ENCODE data around the gene OR2L2. TPM values are rescaled to one million over a fixed set of nuclear protein-coding genes. Genes with fewer than 3 reads are reported as not detected.

OR2L2 gene, protein sequence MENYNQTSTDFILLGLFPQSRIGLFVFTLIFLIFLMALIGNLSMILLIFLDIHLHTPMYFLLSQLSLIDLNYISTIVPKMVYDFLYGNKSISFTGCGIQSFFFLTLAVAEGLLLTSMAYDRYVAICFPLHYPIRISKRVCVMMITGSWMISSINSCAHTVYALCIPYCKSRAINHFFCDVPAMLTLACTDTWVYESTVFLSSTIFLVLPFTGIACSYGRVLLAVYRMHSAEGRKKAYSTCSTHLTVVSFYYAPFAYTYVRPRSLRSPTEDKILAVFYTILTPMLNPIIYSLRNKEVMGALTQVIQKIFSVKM
- total RNA-seq: not detected

DNA sequence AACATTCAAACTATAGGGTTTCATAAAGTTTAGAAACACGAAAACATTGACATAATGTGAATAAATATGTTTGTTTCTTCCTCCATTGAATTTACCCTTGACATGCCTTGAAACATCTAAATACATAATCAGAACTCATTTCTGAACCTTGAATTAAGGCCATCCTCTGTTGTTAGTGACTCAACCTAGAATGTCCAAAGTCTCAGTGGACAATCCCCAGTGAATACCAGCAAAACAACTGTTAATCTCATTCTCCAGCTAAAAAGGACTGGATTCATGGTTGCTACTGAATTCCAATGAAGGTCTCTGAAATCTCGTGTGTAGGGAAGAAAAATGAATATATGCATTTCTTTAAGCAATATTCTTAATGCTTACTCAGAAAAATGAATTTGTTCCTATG lies at the start of gene OR2L2:
TSS of gene OR2L2 (plus strand) at position 301 of the 400 bp plus-strand sequence. CDS start 8,198 bp downstream, outside the sequence.
- no peak within 1 kb of the TSS for H3K27ac ChIP-seq
- in situ Hi-C loops (cut with MboI; ENCODE audit: low sequenced_read_pairs in 4 of 4): no loop called here
- H3K9me3 ChIP-seq: no peaks in the 10 kb centered on the region
- DNase-seq: no peak
- ATAC-seq: no peak
- H3K27me3 ChIP-seq: no peaks in the 10 kb centered on the region
- TF ChIP-seq, protein P1, sequence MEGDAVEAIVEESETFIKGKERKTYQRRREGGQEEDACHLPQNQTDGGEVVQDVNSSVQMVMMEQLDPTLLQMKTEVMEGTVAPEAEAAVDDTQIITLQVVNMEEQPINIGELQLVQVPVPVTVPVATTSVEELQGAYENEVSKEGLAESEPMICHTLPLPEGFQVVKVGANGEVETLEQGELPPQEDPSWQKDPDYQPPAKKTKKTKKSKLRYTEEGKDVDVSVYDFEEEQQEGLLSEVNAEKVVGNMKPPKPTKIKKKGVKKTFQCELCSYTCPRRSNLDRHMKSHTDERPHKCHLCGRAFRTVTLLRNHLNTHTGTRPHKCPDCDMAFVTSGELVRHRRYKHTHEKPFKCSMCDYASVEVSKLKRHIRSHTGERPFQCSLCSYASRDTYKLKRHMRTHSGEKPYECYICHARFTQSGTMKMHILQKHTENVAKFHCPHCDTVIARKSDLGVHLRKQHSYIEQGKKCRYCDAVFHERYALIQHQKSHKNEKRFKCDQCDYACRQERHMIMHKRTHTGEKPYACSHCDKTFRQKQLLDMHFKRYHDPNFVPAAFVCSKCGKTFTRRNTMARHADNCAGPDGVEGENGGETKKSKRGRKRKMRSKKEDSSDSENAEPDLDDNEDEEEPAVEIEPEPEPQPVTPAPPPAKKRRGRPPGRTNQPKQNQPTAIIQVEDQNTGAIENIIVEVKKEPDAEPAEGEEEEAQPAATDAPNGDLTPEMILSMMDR (IDR thresholded peaks at IDR 0.05 in 4 of 5, conservative IDR thresholded peaks at IDR 0.05 in 1 of 5): no peak
- TF ChIP-seq POLR2A (IDR thresholded peaks at IDR 0.05): no peak
- H3K36me3 ChIP-seq: no peaks in the 10 kb centered on the region
- no peaks in the 10 kb centered on the region for H3K4me1 ChIP-seq
- intact Hi-C loops (cut with DNase I; ENCODE audit: low total_unique reads): no loop called here
- H3K4me3 ChIP-seq: no peak within 1 kb of the TSS

DNA sequence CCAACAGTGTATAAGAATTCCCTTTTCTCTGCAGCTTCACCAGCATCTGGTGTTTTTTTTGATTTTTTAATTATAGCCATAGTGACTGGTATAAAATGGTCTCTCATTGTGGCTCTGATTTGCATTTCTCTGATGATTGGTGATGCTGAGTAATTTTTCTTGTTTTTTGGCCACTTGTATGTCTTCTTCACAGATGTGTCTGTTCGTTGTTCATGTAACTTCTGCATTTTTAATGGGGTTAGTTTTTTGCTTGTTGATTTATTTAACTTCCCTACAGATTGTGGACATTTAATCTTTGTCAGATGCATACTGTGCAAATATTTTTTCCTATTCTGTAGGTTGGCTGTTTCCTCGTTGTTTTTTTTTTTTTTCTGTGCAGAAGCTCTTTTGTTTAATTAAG lies 36.9 kb upstream of the OR2L2 start:
- Histone ChIP-seq H3K27ac (no peak overlapping the region), H3K36me3 (no peaks in the 10 kb centered on the region), H3K27me3 (no peaks in the 10 kb centered on the region), H3K4me3 (no peak overlapping the region), H3K4me1 (no peaks in the 10 kb centered on the region), H3K9me3 (no peaks in the 10 kb centered on the region)
- in situ Hi-C loops (cut with MboI; ENCODE audit: low sequenced_read_pairs in 4 of 4): no loop called here
- no peak for TF ChIP-seq POLR2A (IDR thresholded peaks at IDR 0.05)
- TF ChIP-seq, protein P1 (IDR thresholded peaks at IDR 0.05 in 4 of 5, conservative IDR thresholded peaks at IDR 0.05 in 1 of 5): no peak
- DNase-seq: no peak
- intact Hi-C loops (cut with DNase I; ENCODE audit: low total_unique reads): no loop called here
- ATAC-seq: no peak

DNA sequence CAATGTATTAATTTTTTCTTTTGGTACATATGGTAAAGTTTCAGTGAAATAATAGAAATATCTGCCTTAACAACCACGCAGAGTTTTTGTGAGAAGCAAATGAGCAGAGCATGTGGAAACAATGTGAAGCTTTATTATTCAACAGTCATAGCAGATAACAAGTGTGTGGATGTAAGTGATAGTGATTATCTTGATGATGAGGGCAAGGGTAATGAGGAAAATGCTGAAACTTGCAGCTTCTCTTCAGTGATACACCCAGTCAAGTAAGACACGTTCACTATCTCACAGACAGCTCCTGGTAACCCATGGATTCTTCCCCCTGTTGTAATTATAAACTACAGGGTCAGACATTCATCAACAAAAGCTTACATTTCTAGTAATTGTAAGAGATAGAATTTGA lies 31.1 kb upstream of the OR2L2 start:
- intact Hi-C loops (cut with DNase I; ENCODE audit: low total_unique reads): no loop called here
- Histone ChIP-seq H3K4me1 (no peaks in the 10 kb centered on the region), H3K36me3 (no peaks in the 10 kb centered on the region), H3K27me3 (no peaks in the 10 kb centered on the region), H3K9me3 (no peaks in the 10 kb centered on the region), H3K27ac (no peak overlapping the region), H3K4me3 (no peak overlapping the region)
- DNase-seq (no peak), ATAC-seq (no peak)
- in situ Hi-C loops (cut with MboI; ENCODE audit: low sequenced_read_pairs in 4 of 4): no loop called here
- TF ChIP-seq POLR2A (IDR thresholded peaks at IDR 0.05): no peak
- TF ChIP-seq, protein P1 (IDR thresholded peaks at IDR 0.05 in 4 of 5, conservative IDR thresholded peaks at IDR 0.05 in 1 of 5): no peak

DNA sequence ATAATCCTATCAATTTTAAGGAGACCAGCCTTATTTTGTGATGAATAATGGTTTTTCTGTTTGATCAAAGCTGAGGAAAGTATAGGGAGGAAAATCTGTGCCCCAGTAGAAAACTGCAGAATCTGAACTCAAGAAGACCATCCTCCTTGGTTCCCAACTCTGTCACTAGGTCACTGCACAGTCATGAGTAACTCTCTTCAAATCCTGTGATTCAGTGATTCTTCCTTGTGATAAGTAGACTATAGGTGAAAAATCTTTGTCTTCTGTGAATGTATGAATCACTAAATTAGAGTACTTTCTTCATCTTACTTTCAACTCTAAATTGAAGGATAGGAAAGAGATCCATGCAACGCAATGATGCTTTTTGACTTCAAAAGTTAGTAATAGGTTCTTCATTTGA lies 29.7 kb upstream of the OR2L2 start:
- no peak overlapping the region for H3K4me3 ChIP-seq
- ATAC-seq (no peak), DNase-seq (no peak)
- TF ChIP-seq, protein P1 (IDR thresholded peaks at IDR 0.05 in 4 of 5, conservative IDR thresholded peaks at IDR 0.05 in 1 of 5): no peak
- no peak for TF ChIP-seq POLR2A (IDR thresholded peaks at IDR 0.05)
- no peaks in the 10 kb centered on the region for H3K27me3 ChIP-seq
- H3K36me3 ChIP-seq: no peaks in the 10 kb centered on the region
- intact Hi-C loops (cut with DNase I; ENCODE audit: low total_unique reads) (no loop called here), in situ Hi-C loops (cut with MboI; ENCODE audit: low sequenced_read_pairs in 4 of 4) (no loop called here)
- H3K4me1 ChIP-seq: no peaks in the 10 kb centered on the region
- no peak overlapping the region for H3K27ac ChIP-seq
- H3K9me3 ChIP-seq: no peaks in the 10 kb centered on the region

DNA sequence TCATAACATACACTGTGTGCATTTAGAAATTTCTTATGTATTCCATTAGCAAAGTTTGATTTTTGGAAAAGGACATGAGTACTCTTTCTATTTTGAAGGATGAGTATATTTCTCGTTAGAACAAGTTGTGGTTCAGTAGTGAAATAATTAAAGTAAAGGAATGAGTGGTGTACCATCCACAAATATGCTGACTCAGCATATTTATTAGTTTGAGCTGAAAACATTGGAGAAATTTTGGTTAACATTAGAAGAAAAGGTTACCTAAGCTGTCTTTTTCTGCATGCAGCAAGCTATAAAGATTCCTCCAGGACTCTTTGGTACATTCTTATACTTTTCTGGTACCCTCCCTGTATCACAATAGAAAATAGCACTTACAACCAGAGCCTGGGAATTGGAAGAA lies 22.1 kb upstream of the OR2L2 start:
- Histone ChIP-seq H3K9me3 (no peaks in the 10 kb centered on the region), H3K27ac (no peak overlapping the region), H3K27me3 (no peaks in the 10 kb centered on the region), H3K4me3 (no peak overlapping the region), H3K36me3 (no peaks in the 10 kb centered on the region), H3K4me1 (no peaks in the 10 kb centered on the region)
- ATAC-seq: no peak
- TF ChIP-seq, protein P1 (IDR thresholded peaks at IDR 0.05 in 4 of 5, conservative IDR thresholded peaks at IDR 0.05 in 1 of 5): no peak
- TF ChIP-seq POLR2A (IDR thresholded peaks at IDR 0.05): no peak
- no peak for DNase-seq
- in situ Hi-C loops (cut with MboI; ENCODE audit: low sequenced_read_pairs in 4 of 4): no loop called here
- intact Hi-C loops (cut with DNase I; ENCODE audit: low total_unique reads): no loop called here
